Right lobe of liver (tissue), 6 donors: ENCODE results near the gene MYO3B. TPM values are rescaled to one million over a fixed set of nuclear protein-coding genes. Genes with fewer than 3 reads are reported as not detected.

Experiments used
- ATAC-seq, 4 donors: fragments of 200-7000 bp; cut with Tn5 transposase; one replicate each; pipeline ENCODE4 v1.9.1; 2020; ENCODE audit warnings: mild to moderate bottlenecking in 4 of 4, moderate library complexity in 4 of 4
- DNase-seq, 3 donors: peaks; one replicate each; pipeline ENCODE4 v3.0.0-alpha.2; 2020
- H3K27ac ChIP-seq, 3 donors: fragments of 200-600 bp; one replicate each; pipeline ENCODE4 v1.8.0; 2022
- H3K27me3 ChIP-seq, 2 donors: fragments of 200-600 bp; one replicate each; pipeline ENCODE4 v1.8.0; 2022
- H3K36me3 ChIP-seq, 4 donors: fragments of 200-600 bp; sonication (generic) in 1 of 4; one replicate each; pipeline versions ENCODE4 v1.5.1 to v1.8.0; 2017 to 2022; ENCODE audit warnings: control low read depth in 1 of 4
- H3K4me1 ChIP-seq, 4 donors: fragments of 200-600 bp; sonication (generic) in 1 of 4; one replicate each; pipeline versions ENCODE4 v1.5.1 to v1.8.0; 2017 to 2022; ENCODE audit warnings: control low read depth in 1 of 4
- H3K4me3 ChIP-seq, 3 donors: fragments of 200-600 bp; one replicate each; pipeline ENCODE4 v1.8.0; 2022
- H3K9me3 ChIP-seq, 4 donors: fragments of 200-600 bp; sonication (generic) in 1 of 4; one replicate each; pipeline versions ENCODE4 v1.5.1 to v1.8.0; 2017 to 2022; ENCODE audit warnings: control low read depth in 1 of 4
- POLR2A ChIP-seq: fragments of 450-650 bp; IDR thresholded peaks from one replicate; pipeline ENCODE4 v1.6.1; 2017; ENCODE audit warnings: antibody characterized with exemption, mild to moderate bottlenecking
- WGBS: methylation state at CpG from one replicate; pipeline ENCODE4 v1.1.6; 2018; ENCODE audit warnings: low coverage, low lambda C conversion rate; ENCODE audit not compliant: insufficient coverage; ENCODE audit errors: missing lambda C conversion rate; 5-methylcytosine and 5-hydroxymethylcytosine counted together
- intact Hi-C, 2 donors: fragments of 100-400 bp; cut with DNase I; formaldehyde crosslinking; loops; one replicate each; pipeline versions ENCODE4 v1.11.2 to v1.14.1; 2022
- total RNA-seq, 6 experiments: library from RNA; depleted of rRNA in 2 of 6; stranded (reverse); fragments of >200 nt in 2 of 6; fragmentation: NEBNext Ultra II Directional in 3 of 6; extraction: Animal tissue kit (Norgen Biotek cat#: 25700) in 3 of 6; gene quantifications; one replicate each; pipeline versions ENCODE4 v1.1.0 to v1.2.4, GENCODE V29; 2016 to 2023
- TF ChIP-seq, protein P1 (sequence below), 4 donors: fragments of 200-600 bp in 3 of 4; fragments of 450-650 bp in 1 of 4; IDR thresholded peaks; one replicate each; pipeline versions ENCODE4 v1.5.1 to v1.8.0; 2016 to 2022; ENCODE audit warnings: antibody characterized with exemption in 4 of 4, mild to moderate bottlenecking in 2 of 4
- donor health status: DM: no; HTN: yes; CAD: no.
- donor health status: DM: no; HTN: no; CAD: no.
- donor health status: DM: no; HTN: no; CAD: no.
- donor health status: DM: no; HTN: yes; CAD: no.
- donor health status: DM: no; HTN: yes; CAD: no.

The MYO3B gene
- total RNA-seq, 6 experiments from 2014 or later = 0.18 to 0.25 TPM; not detected in 4

DNA sequence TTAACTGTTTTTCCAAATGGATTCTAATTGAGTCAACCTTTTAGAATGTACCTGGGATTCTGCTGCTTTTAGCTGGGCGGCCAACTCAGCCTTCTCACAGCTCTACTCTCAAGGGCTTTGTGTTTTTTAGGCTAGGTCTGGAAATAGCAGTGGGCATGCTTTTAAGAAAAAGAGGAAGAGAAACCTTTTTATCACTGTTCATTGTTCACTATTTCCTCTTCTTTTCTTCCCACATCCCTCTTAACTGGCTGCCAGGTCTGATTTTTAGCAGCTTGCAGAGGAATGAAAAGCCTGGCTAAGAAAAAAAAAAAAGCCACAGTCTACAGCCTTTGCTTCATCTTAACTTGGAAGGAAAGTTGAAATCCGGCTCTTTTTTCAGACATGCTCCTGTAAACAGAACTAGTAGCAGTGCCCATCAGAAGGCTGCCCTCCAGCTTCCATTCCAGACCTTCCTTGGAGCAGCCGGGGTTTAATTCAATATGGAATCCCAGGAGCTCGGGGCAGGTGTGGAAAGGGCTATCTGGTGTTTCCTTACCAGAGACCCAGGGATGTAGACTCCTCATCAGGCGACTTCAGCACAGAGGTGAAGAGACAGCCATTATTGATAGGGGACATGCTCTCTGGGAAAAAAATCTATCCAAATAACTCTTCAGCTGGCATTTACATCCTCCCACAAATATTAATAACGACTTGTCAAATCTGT lies 230.7 kb downstream of the MYO3B start:
- no peak for DNase-seq
- intact Hi-C loops = no loop called here

DNA sequence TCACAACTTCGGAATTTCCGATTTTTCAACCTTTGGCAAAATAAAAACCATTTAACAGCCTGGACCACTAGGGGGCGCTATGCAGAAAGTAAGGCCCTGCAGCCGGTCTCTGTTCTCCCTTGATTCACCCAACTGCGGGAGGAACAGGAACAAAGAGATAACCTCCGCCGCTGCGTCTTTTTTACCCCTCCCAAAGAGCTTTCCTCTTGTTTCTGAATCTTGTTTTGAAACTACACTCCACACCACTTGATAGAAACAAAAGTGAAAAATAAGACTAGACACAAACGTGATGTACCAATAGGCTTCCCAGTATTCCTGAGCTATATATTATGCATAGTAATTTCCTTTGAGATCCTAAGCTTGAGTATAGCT lies 231.2 kb downstream of the MYO3B start:
- ATAC-seq (peak; percentile 82 to 94 (median 88)), DNase-seq (peak in 2 of 3 donors; percentile 49 to 72)
- Histone ChIP-seq H3K4me3 (no peak overlapping the region), H3K27ac (no peak overlapping the region), H3K9me3 (no peaks in the 10 kb centered on the region), H3K36me3 (no peaks in the 10 kb centered on the region), H3K4me1 (peaks cover 0 to 3% (median 0%) of the 10 kb centered on the region in 4 donors), H3K27me3 (no peaks in the 10 kb centered on the region)
- no peak for TF ChIP-seq POLR2A
- TF ChIP-seq, protein P1, sequence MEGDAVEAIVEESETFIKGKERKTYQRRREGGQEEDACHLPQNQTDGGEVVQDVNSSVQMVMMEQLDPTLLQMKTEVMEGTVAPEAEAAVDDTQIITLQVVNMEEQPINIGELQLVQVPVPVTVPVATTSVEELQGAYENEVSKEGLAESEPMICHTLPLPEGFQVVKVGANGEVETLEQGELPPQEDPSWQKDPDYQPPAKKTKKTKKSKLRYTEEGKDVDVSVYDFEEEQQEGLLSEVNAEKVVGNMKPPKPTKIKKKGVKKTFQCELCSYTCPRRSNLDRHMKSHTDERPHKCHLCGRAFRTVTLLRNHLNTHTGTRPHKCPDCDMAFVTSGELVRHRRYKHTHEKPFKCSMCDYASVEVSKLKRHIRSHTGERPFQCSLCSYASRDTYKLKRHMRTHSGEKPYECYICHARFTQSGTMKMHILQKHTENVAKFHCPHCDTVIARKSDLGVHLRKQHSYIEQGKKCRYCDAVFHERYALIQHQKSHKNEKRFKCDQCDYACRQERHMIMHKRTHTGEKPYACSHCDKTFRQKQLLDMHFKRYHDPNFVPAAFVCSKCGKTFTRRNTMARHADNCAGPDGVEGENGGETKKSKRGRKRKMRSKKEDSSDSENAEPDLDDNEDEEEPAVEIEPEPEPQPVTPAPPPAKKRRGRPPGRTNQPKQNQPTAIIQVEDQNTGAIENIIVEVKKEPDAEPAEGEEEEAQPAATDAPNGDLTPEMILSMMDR (IDR thresholded peaks at IDR 0.05) = peak; percentile 82 to 91 (median 88)
- WGBS = 2% methylated on average over 9 of the region's 9 CpGs
- intact Hi-C loops = no loop called here

More for the DNA sequence above, 230.7 kb downstream of the MYO3B start:
- Histone ChIP-seq H3K4me3 (no peak overlapping the region), H3K27ac (no peak overlapping the region), H3K36me3 (no peaks in the 10 kb centered on the region), H3K9me3 (no peaks in the 10 kb centered on the region), H3K4me1 (peaks cover 0 to 3% (median 0%) of the 10 kb centered on the region in 4 donors), H3K27me3 (no peaks in the 10 kb centered on the region)
- peak in 3 of 4 donors; percentile 33 to 45 (median 39) for ATAC-seq
- WGBS = 24% methylated on average over 6 of the region's 6 CpGs
- TF ChIP-seq, protein P1 (IDR thresholded peaks at IDR 0.05) = no peak
- TF ChIP-seq POLR2A = no peak

DNA sequence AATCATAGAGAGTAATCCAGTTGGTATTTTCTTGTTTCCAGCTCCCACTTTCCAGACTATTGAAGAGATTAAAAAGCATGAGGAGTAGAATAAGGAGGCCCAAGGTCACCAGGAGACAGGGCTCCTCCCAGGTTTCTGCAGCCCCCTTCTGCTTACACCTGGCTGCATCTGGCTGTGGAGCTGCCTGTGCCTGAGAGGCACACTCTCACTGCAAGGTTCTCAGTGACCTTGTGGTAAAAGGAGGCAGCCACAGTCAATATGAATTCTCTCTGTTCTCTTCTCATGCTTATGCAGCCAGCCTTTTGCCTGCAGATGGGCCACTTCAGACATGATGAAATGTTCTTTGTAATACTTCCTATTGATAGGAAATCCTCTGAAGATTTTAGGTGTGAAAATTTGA lies 233.7 kb downstream of the MYO3B start:
- H3K27ac ChIP-seq = no peak overlapping the region
- H3K9me3 ChIP-seq = no peaks in the 10 kb centered on the region
- intact Hi-C loops = no loop called here
- H3K4me1 ChIP-seq = peaks cover 0 to 3% (median 0%) of the 10 kb centered on the region in 4 donors
- no peak for DNase-seq
- no peaks in the 10 kb centered on the region for H3K27me3 ChIP-seq
- no peak overlapping the region for H3K4me3 ChIP-seq
- ATAC-seq = no peak
- H3K36me3 ChIP-seq = no peaks in the 10 kb centered on the region
- TF ChIP-seq POLR2A = no peak
- TF ChIP-seq, protein P1 (IDR thresholded peaks at IDR 0.05) = no peak

DNA sequence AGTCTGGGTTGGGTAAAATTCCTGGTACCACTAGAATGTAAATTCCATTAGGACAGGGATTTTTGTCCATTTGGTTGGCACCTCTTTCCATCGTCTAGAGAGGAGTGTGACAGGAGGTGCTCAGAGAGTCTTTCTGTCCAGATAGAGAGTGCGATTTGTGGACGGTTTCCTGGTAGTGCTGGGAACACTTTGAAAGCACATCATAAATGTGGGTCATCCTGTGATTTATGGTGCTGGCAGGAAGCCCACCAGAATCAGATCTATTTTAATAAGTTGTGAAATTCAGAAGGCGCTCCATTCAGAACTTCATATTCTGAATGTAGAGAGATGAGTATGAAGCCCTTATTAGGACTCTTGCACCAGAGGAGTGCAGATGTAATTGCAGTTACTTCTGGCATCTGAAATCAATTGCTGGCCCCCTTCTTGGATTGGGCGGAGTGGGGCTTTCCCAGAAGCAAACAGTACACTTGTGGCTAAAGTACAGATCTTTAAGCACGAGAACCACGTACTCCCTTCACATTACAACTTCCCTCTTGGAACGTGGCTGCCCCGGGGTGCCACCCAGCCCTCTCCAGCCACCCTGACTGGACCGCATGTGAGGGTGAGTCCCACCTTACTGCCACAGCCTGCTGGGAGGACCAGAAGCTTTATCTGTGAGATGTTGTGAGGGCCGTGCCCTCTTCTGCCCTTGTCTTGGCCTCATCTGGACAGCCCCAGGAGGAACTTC lies 243.2 kb downstream of the MYO3B start:
- H3K36me3 ChIP-seq = no peaks in the 10 kb centered on the region
- TF ChIP-seq, protein P1 (IDR thresholded peaks at IDR 0.05) = no peak
- TF ChIP-seq POLR2A = no peak
- no peak overlapping the region for H3K27ac ChIP-seq
- H3K4me1 ChIP-seq = peaks cover 0 to 11% (median 0%) of the 10 kb centered on the region in 4 donors
- no peak overlapping the region for H3K4me3 ChIP-seq
- H3K27me3 ChIP-seq = no peaks in the 10 kb centered on the region
- no peaks in the 10 kb centered on the region for H3K9me3 ChIP-seq
- intact Hi-C loops = no loop called here
- DNase-seq = no peak
- 75% methylated on average over 5 of the region's 11 CpGs for WGBS
- ATAC-seq = no peak
